ENCODE measurements around the gene COX5A.

GRCh38 chr15:74903676-74904075 is 34.2 kb downstream of the COX5A start:
- TF ChIP-seq FOXM1 (IDR thresholded peaks at IDR 0.05; ENCODE audit: borderline replicate concordance) (no peak), ELF4 (IDR thresholded peaks at IDR 0.05) (no peak), ZNF384 (IDR thresholded peaks at IDR 0.05) (no peak), HDGF (IDR thresholded peaks at IDR 0.05; ENCODE audit: borderline replicate concordance) (no peak), SUZ12 (IDR thresholded peaks at IDR 0.05) (no peak), TARDBP (IDR thresholded peaks at IDR 0.05) (no peak), ARNT (IDR thresholded peaks at IDR 0.05) (no peak), L3MBTL2 (conservative IDR thresholded peaks at IDR 0.05) (no peak)

All from HEK293T (cell line).